Fibroblast of pulmonary artery (primary cell): Measurements from ENCODE around the gene PDE6C.
A peak's percentile ranks its signal among the peaks of the same experiment; 100 is the strongest.

ENCODE experiments used
- DNase-seq: peaks from one replicate; pipeline ENCODE4 v3.0.0-alpha.2; 2010; ENCODE audit warnings: low read depth
- H3K4me3 ChIP-seq: replicated peaks from 2 replicates; pipeline ENCODE4 v1.5.1; 2011; ENCODE audit warnings: low read depth, mild to moderate bottlenecking, control low read depth, low read length, moderate library complexity
- TF ChIP-seq, protein P1 (sequence below): IDR thresholded peaks from 2 replicates; pipeline ENCODE4 v1.5.1; 2011; ENCODE audit warnings: mild to moderate bottlenecking, control low read depth, low read length, inconsistent platforms; ENCODE audit errors: missing control alignments

PDE6C gene

DNA sequence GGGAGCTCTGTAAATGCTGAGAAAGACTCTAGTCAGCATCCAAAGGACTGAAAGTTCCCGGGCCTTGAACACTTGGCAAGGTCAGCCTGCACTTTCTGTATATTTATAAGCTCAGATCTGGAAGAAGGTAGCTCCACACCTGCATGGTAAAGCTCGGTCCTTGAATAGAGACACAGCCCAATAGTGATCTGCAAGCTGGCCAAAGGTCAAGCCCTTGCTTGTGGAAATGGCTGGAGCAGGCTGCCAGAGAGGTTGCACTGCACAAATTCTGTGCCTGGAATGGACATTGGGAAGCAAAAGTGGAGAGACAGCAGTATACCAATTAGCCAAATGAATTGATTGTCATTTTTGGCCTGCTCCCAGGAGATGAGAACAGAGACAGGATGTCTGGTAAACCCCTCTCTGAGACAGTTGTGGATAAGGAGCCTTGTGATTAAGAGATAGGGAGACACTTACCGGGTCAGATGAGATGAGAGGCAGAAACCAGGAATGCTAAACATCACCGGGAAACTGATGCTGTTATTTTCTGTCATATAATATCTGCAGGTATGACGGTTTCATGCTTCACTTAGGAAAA is 98.1 kb downstream of the PDE6C start:
- no peak for DNase-seq
- TF ChIP-seq, protein P1, sequence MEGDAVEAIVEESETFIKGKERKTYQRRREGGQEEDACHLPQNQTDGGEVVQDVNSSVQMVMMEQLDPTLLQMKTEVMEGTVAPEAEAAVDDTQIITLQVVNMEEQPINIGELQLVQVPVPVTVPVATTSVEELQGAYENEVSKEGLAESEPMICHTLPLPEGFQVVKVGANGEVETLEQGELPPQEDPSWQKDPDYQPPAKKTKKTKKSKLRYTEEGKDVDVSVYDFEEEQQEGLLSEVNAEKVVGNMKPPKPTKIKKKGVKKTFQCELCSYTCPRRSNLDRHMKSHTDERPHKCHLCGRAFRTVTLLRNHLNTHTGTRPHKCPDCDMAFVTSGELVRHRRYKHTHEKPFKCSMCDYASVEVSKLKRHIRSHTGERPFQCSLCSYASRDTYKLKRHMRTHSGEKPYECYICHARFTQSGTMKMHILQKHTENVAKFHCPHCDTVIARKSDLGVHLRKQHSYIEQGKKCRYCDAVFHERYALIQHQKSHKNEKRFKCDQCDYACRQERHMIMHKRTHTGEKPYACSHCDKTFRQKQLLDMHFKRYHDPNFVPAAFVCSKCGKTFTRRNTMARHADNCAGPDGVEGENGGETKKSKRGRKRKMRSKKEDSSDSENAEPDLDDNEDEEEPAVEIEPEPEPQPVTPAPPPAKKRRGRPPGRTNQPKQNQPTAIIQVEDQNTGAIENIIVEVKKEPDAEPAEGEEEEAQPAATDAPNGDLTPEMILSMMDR = no peak
- no peak overlapping the region for H3K4me3 ChIP-seq

DNA sequence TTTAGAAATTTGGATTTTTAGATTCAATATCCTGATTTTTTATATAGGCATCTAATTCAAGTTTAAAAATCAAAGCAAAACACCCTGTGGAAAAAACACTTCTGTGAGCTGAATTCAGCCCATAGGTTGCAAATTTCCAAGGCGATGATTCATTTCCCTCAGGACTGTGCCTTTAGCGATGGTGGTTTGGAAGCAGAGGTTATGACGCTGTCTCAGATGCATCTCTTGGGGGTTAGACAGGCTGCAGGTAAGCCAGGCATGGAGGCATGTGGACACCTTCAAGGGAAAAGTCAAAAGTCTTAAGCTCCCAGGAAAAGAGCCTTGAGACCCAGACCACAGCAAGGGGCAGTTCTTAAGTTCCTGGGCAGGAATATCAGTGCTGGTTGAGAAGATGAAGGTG is 99.6 kb downstream of the PDE6C start:
- TF ChIP-seq, protein P1 = no peak
- DNase-seq = peak; percentile 4
- H3K4me3 ChIP-seq = no peak overlapping the region

DNA sequence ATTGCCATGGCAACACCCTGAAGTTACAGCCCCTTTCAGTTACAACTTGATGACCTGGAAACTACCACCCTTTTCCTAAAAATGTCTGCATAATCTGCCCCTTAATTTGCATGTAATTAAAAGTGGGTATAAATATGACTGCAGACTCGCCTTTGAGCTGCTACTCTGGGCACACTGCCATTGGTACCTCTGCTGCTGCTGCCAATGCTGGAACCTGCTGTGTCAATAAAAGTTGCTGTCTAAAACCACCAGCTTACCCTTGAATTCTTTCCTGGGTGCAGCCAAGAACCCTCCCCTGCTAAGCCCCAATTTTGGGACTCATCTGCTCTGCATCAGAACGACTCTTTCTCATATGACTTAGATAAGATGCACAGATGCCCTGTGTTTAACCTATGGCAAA is 100.3 kb downstream of the PDE6C start:
- TF ChIP-seq, protein P1 = no peak
- H3K4me3 ChIP-seq = no peak overlapping the region
- DNase-seq = no peak

DNA sequence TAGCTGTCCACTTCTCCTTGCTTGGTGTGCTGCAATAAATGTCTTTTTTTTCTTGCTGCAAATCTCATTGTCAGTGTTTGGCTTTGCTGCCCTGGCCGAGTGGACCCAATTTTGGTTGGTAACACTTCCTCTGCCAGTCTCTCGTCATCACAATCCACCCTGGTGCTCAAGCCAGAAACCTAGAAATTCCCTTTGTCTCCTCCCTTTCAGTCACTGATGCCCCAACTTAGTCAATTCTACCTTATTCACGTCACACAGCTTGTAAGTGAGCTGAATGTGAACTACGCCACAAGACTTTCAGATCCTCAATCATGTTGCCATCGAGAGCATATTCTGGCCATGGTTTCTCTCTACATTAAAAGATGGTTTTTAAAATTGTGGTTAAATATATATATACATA is 103.0 kb downstream of the PDE6C start:
- no peak overlapping the region for H3K4me3 ChIP-seq
- no peak for DNase-seq
- TF ChIP-seq, protein P1 = no peak
